ENCODE results near the gene DHX35.

GRCh38 chr20:39057911-39058310 is 95.8 kb downstream of the DHX35 start:
- TF ChIP-seq, protein P1, sequence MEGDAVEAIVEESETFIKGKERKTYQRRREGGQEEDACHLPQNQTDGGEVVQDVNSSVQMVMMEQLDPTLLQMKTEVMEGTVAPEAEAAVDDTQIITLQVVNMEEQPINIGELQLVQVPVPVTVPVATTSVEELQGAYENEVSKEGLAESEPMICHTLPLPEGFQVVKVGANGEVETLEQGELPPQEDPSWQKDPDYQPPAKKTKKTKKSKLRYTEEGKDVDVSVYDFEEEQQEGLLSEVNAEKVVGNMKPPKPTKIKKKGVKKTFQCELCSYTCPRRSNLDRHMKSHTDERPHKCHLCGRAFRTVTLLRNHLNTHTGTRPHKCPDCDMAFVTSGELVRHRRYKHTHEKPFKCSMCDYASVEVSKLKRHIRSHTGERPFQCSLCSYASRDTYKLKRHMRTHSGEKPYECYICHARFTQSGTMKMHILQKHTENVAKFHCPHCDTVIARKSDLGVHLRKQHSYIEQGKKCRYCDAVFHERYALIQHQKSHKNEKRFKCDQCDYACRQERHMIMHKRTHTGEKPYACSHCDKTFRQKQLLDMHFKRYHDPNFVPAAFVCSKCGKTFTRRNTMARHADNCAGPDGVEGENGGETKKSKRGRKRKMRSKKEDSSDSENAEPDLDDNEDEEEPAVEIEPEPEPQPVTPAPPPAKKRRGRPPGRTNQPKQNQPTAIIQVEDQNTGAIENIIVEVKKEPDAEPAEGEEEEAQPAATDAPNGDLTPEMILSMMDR (IDR thresholded peaks at IDR 0.05 in 4 of 5, conservative IDR thresholded peaks at IDR 0.05 in 1 of 5), result no peak
- TF ChIP-seq POLR2A (IDR thresholded peaks at IDR 0.05), result no peak

Data from gastrocnemius medialis (tissue), 4 donors.